IPS DF 4.7 (cell line): ENCODE data around the gene FBXO5.
"Not testable (repeated sequence)": the region's sequence is repeated elsewhere in the genome, so short reads cannot be mapped to it uniquely, and the experiment has no call there.

Experiments used
- DNase-seq: peaks from one replicate; pipeline ENCODE4 v3.0.0-alpha.2; 2013; ENCODE audit warnings: low spot score; ENCODE audit errors: extremely low read depth

FBXO5 gene

GRCh38 chr6:152993431-152993830 lies 10.6 kb upstream of the FBXO5 start:
- DNase-seq = no peak

GRCh38 chr6:152986978-152987377 lies 4.1 kb upstream of the FBXO5 start:
- DNase-seq = no peak

GRCh38 chr6:152985300-152985699 lies 2.5 kb upstream of the FBXO5 start:
- not testable (repeated sequence) for DNase-seq

- no peak for DNase-seq
Measured at GRCh38 chr6:152984513-152984872, 1.7 kb upstream of the FBXO5 start.

- DNase-seq = no peak
Measured at GRCh38 chr6:152983637-152984512, 1.0 kb upstream of the FBXO5 start.

DNA sequence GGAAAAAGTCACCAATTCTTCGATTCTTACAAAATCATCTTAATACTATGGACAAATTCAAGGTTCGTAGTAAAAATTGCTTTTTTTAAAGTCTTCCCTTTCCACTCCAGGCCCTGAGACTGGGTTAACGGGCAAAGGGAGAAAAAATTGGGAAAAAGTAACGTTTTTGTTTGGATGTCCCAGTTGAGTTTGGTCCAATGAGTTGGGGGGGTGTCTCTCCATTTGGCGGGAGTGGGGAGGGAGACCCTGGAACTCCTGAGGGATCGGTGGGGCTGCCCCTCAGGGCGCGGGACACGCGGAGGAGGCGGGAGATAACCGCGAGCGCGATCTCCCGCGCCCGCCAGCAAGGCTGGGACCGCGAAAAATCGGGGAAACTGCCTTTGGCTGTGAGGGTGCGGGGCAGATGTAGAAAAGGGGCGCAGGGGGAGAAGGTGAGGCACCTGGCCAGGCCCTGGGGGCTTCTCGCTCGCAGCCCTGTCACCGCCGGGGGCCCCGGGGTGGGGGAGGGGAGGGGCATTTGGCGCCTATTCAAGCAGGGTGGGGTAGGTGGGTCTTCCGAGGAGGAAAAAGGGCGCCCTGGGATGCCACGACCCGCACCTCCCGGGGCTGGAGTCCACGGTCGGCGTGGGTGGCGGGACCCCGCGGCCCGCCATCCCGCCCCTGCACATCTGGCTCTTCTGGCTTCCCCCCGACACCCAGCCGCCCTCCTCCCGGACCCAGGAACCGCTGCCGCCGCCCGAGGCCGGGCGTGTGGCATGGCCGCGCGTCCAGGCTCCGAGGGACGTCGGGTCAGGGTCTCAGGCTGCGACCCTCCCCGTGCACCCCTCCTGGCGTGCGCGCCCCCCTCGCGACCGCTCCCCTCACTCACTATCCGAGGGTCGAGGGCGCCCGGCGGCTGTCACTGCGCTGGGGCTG lies 595 bp downstream of the FBXO5 start:
- no peak for DNase-seq

DNA sequence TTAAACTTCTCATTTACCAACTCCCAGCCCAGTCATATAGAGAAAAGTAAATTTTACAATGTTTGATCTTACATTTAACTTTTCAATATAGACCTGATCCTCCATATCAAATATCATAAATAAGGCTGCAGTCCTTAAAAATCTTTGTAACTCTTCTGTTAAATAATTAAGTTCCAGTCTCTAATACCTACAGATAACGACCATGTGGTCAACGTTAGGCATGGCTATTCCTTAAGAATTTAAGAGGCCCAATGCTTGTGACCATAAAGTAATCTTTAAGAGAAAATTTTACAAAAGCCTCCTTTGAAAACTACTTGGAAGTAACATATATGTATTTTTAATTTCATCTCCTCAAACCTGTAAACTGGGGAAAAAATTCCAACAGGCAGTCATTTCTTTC lies 1.6 kb downstream of the FBXO5 start:
- DNase-seq = no peak

DNA sequence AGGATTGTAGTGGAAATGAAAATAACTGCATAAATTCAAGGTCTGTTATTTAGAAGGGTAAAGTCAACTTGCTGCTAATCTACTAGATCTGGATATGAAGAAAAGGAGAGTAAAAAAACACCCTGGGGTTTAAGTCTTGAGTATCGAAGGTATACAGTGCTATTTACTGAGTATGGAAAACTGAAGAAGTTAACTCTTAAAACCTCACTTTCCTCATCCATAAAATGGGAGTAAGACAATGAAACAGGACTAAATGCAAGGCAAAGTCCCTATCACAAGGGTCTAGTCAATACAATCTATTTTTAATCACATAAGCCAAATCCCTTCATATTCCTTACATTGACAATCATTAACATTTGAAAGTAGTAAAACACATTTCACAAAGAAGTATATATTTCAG lies 2.2 kb downstream of the FBXO5 start:
- no peak for DNase-seq

- DNase-seq = no peak
Measured at GRCh38 chr6:152979116-152979515, 3.7 kb downstream of the FBXO5 start.

- no peak for DNase-seq
Measured at GRCh38 chr6:152978058-152978457, 4.8 kb downstream of the FBXO5 start.

GRCh38 chr6:152977556-152977955 lies 5.3 kb downstream of the FBXO5 start:
- DNase-seq = no peak

DNA sequence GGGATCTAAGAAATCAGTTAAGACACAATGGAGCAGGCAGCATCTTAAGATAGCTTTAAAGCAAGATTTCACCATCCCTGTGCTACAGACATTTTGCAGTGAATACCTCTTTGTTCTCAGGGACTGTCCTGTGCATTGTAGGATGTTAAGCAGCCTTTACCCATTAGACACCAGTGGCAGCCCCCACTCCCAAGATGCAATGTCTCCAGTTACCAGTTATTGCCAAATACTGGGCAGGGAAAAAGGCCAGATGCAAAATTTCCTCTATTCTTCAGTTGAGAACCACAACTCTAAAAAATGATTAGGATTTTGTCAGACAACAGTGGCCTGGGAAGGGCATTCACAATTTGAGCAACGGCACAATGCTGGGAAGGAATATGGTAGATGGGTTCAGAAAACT lies 6.1 kb downstream of the FBXO5 start:
- no peak for DNase-seq

DNA sequence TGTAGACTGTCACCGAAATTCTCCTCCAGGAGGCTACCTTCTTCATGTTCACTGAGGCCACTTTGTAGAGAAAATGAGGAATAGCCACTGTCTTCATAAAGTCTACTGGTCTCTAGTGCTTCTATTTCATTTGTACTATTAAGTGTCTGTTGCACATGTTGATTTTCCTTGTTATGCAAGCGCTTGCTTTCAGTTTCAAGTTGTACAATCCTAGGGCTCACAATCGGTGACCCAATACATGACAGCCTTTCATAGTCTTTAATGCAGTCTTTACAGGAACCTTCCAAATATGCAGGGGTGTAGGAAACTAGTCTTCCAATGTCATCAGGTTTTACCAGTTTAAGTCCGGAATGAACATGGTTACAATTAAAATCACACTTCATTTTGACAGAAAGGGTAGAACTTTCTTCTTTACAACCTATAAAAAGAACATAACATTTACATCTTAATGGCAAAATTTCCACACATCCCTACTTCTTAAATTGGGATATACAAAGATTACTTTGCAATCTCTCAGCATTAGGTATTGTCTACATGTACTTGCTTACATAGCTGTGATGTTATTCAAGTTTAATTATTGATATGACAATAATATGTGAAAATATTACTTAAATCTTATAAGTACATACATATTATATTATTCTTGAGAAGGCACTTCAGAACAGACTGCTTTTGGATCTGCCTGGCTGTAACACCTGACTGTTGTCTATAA lies 7.5 kb downstream of the FBXO5 start:
- DNase-seq = no peak

- DNase-seq = no peak
Measured at GRCh38 chr6:152973916-152974315, 8.9 kb downstream of the FBXO5 start.

DNA sequence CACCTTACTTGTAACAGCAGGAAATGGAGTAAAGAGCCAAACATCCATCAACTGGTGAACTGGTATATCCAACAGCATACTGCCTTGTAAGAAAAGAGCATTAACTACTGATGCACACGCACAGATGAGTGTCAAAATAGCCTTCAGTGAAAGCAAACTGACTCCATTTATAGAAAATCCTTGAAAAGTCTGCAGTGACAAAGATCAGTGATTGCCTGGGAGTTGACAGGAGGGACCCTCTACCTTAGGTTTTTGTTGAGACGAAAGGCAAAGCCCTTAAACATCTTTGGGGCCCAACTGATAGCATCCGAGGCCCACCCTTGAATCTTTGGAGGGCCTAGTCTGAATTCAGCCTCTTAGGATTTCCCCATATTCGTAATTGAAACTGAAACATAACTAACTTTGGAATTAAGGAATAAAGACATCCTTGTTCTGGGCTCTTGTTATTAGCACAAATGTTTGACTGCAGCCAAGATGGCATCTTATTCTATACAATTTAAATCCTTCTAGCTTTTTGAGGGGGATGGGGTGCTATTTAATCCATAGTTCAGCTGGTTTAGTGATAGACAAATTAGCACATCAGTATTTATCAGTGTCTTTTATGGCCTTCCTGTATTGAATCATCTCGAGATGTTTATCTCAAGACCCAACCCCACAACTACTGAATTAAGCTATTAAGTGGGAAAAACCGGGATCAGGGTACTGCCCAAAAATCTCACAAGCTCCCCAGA lies 13.0 kb downstream of the FBXO5 start:
- DNase-seq = no peak

GRCh38 chr6:152966168-152966894 lies 16.5 kb downstream of the FBXO5 start:
- not testable (repeated sequence) for DNase-seq

DNA sequence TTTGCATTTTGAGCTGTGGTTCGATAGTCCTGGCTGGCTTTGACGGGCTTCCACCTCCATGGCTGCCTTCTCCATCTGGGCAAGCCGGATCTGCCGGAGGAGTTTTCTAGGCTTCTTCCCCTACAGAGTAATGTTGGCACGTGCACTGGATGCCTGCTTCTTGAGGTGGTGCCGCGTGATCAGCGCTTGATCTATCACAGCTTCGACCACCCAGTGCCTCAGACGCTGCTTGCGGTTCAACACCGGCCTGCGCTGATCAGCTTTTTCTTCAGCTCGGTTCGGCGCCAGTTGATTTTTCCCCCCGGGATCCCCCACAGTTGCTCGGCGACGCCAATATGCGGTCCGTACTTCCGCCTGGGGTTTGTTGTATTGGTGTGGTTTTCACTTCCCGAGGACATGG lies 23.5 kb downstream of the FBXO5 start:
- no peak for DNase-seq

DNA sequence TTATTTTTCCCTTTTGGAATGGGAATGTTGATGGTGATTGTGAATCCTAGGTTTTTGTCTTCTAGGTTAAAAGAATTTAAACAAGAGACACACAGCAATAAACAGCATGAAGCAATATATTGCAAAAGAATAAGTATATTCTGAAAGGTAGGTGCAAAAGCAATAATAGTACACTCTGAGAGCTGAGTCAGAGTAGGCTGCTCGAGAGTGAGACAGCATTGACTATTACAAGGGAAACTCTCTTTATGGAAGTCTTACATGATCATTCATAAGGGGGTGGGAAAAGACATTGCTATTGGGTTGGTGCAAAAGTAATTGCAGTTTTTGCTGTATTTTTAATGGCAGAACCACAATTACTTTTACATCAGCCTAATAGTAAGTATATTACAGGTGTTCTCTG lies 25.0 kb downstream of the FBXO5 start:
- no peak for DNase-seq

GRCh38 chr6:152954443-152954842 lies 28.4 kb downstream of the FBXO5 start:
- no peak for DNase-seq

GRCh38 chr6:152952866-152953509 lies 29.9 kb downstream of the FBXO5 start:
- no peak for DNase-seq
